Trophoblast cell (in vitro differentiated cells and primary cell): ENCODE data around the gene LPP.
A peak's percentile ranks its signal among the peaks of the same experiment; 100 is the strongest.

ENCODE experiments used
- DNase-seq, 2 donors: peaks; one replicate each; pipeline ENCODE4 v3.0.0-alpha.2; 2016
- H2AFZ ChIP-seq: 2 replicates; pipeline ENCODE4 v1.6.1; 2013; ENCODE audit warnings: low read length, moderate library complexity, mild to moderate bottlenecking; ENCODE audit not compliant: insufficient read depth, poor library complexity
- H2AK5ac ChIP-seq: 2 replicates; pipeline ENCODE4 v1.6.1; 2013; ENCODE audit warnings: mild to moderate bottlenecking, low read length
- H2BK120ac ChIP-seq: 2 replicates; pipeline ENCODE4 v1.6.1; 2013; ENCODE audit warnings: low read length, mild to moderate bottlenecking, moderate library complexity; ENCODE audit not compliant: insufficient read depth, poor library complexity
- H2BK12ac ChIP-seq: 2 replicates; pipeline ENCODE4 v1.6.1; 2013; ENCODE audit warnings: mild to moderate bottlenecking, low read length, moderate library complexity
- H2BK5ac ChIP-seq: 2 replicates; pipeline ENCODE4 v1.6.1; 2013; ENCODE audit warnings: low read length, low read depth, moderate library complexity, mild to moderate bottlenecking; ENCODE audit not compliant: poor library complexity
- H3K14ac ChIP-seq: 2 replicates; pipeline ENCODE4 v1.6.1; 2013; ENCODE audit warnings: mild to moderate bottlenecking, low read length
- H3K18ac ChIP-seq: 2 replicates; pipeline ENCODE4 v1.6.1; 2013; ENCODE audit warnings: mild to moderate bottlenecking, low read length
- H3K23ac ChIP-seq: 2 replicates; pipeline ENCODE4 v1.6.1; 2013; ENCODE audit warnings: low read length
- H3K27ac ChIP-seq: 2 replicates; pipeline ENCODE4 v1.5.1; 2013; ENCODE audit warnings: low read depth, mild to moderate bottlenecking, inconsistent platforms, low read length, moderate library complexity
- H3K27me3 ChIP-seq: 2 replicates; pipeline ENCODE4 v1.6.1; 2013; ENCODE audit warnings: inconsistent platforms, mild to moderate bottlenecking, low read length, moderate library complexity; ENCODE audit not compliant: insufficient read depth
- H3K36me3 ChIP-seq, 2 experiments: 1 replicate in 1 of 2; 2 replicates in 1 of 2; pipeline ENCODE4 v1.6.1; 2013; ENCODE audit warnings: low read length in 2 of 2, mild to moderate bottlenecking in 2 of 2, moderate library complexity in 1 of 2; ENCODE audit not compliant: insufficient read depth in 2 of 2, control insufficient read depth in 1 of 2
- H3K4ac ChIP-seq: 2 replicates; pipeline ENCODE4 v1.6.1; 2013; ENCODE audit warnings: low read depth, mild to moderate bottlenecking, low read length, moderate library complexity
- H3K4me1 ChIP-seq, 2 experiments: 1 replicate in 1 of 2; 2 replicates in 1 of 2; pipeline ENCODE4 v1.6.1; 2013; ENCODE audit warnings: low read length in 2 of 2, mild to moderate bottlenecking in 2 of 2, moderate library complexity in 1 of 2; ENCODE audit not compliant: insufficient read depth in 2 of 2, control insufficient read depth in 1 of 2
- H3K4me2 ChIP-seq: 2 replicates; pipeline ENCODE4 v1.6.1; 2013; ENCODE audit warnings: inconsistent platforms, mild to moderate bottlenecking, low read length, moderate library complexity
- H3K4me3 ChIP-seq: 2 replicates; pipeline ENCODE4 v1.5.1; 2013; ENCODE audit warnings: mild to moderate bottlenecking, low read depth, low read length, inconsistent platforms
- H3K79me1 ChIP-seq: one replicate; pipeline ENCODE4 v1.6.1; 2013; ENCODE audit warnings: low read length
- H3K79me2 ChIP-seq: 2 replicates; pipeline ENCODE4 v1.6.1; 2013; ENCODE audit warnings: low read length, mild to moderate bottlenecking; ENCODE audit not compliant: control insufficient read depth, insufficient read depth, poor library complexity
- H3K9ac ChIP-seq: 2 replicates; pipeline ENCODE4 v1.6.1; 2013; ENCODE audit warnings: mild to moderate bottlenecking, low read length
- H3K9me3 ChIP-seq: 2 replicates; pipeline ENCODE4 v1.6.1; 2013; ENCODE audit warnings: low read depth, mild to moderate bottlenecking, control low read depth, inconsistent platforms, low read length; ENCODE audit not compliant: insufficient read depth
- H4K12ac ChIP-seq: 2 replicates; pipeline ENCODE4 v1.6.1; 2013; ENCODE audit warnings: low read depth, mild to moderate bottlenecking, low read length, moderate library complexity
- H4K8ac ChIP-seq: 2 replicates; pipeline ENCODE4 v1.6.1; 2013; ENCODE audit warnings: low read depth, mild to moderate bottlenecking, low read length, moderate library complexity
- H4K91ac ChIP-seq: one replicate; pipeline ENCODE4 v1.6.1; 2013; ENCODE audit warnings: low read depth, mild to moderate bottlenecking, low read length, moderate library complexity
- WGBS: extraction: QIAGEN DNeasy Blood & Tissue Kit; methylation state at CpG from one replicate; pipeline ENCODE4 v1.1.7; 2013; ENCODE audit warnings: missing lambda C conversion rate; ENCODE audit not compliant: insufficient read length, insufficient coverage; ENCODE audit errors: extremely low coverage; 5-methylcytosine and 5-hydroxymethylcytosine counted together

LPP gene

DNA sequence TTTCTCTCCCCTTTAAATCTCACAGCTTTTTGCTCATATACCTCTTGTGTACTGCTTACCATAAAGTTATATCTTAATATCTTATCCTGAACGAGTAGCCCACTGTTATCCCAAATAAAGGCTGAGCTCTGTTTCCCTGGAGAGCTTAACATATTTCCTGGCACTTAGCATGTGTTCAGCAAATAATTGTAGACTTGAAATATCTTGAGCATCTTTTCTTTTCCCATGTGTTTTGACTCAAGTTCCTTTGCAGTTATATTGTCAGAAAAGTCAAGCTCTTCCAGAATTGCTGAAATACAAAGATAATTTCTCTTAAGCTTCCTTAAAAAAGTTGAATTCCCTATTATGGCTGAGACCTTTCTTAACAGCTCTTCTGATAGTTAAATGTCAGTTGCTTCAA, 150.5 kb downstream of the LPP start:
- Histone ChIP-seq H2BK5ac (no peak overlapping the region), H3K4me3 (no peak overlapping the region), H4K12ac (no peak overlapping the region), H4K91ac (no peak overlapping the region), H3K23ac (no peak overlapping the region), H2AK5ac (no peak overlapping the region), H3K4ac (no peak overlapping the region), H2BK12ac (no peak overlapping the region), H2BK120ac (no peak overlapping the region), H2AFZ (no peak overlapping the region), H3K14ac (no peak overlapping the region), H3K79me1 (no peaks in the 10 kb centered on the region), H3K79me2 (no peaks in the 10 kb centered on the region), H3K9ac (no peak overlapping the region), H3K4me1 (peaks cover 0 to 2% of the 10 kb centered on the region in 2 experiments), H3K27ac (no peak overlapping the region), H4K8ac (no peak overlapping the region), H3K27me3 (no peaks in the 10 kb centered on the region), H3K4me2 (no peak overlapping the region), H3K18ac (no peak overlapping the region), H3K36me3 (no peaks in the 10 kb centered on the region), H3K9me3 (no peaks in the 10 kb centered on the region)
- no CpG with 5 or more reads among the region's 1 CpG for WGBS
- DNase-seq, result no peak

- Histone ChIP-seq H2AFZ (no peak overlapping the region), H3K14ac (no peak overlapping the region), H4K8ac (no peak overlapping the region), H3K27me3 (no peaks in the 10 kb centered on the region), H2BK12ac (no peak overlapping the region), H3K4me2 (no peak overlapping the region), H3K79me2 (no peaks in the 10 kb centered on the region), H3K36me3 (no peaks in the 10 kb centered on the region), H4K12ac (no peak overlapping the region), H3K27ac (no peak overlapping the region), H2BK5ac (no peak overlapping the region), H3K4ac (no peak overlapping the region), H4K91ac (no peak overlapping the region), H3K79me1 (no peaks in the 10 kb centered on the region), H3K4me1 (no peaks in the 10 kb centered on the region), H3K9ac (no peak overlapping the region), H3K4me3 (no peak overlapping the region), H2BK120ac (no peak overlapping the region), H2AK5ac (no peak overlapping the region), H3K9me3 (no peaks in the 10 kb centered on the region), H3K18ac (no peak overlapping the region), H3K23ac (no peak overlapping the region)
- no CpG with 5 or more reads among the region's 2 CpGs for WGBS
- no peak for DNase-seq
These were observed 151.3 kb downstream of the LPP start for GRCh38 chr3:188305220-188305619.

DNA sequence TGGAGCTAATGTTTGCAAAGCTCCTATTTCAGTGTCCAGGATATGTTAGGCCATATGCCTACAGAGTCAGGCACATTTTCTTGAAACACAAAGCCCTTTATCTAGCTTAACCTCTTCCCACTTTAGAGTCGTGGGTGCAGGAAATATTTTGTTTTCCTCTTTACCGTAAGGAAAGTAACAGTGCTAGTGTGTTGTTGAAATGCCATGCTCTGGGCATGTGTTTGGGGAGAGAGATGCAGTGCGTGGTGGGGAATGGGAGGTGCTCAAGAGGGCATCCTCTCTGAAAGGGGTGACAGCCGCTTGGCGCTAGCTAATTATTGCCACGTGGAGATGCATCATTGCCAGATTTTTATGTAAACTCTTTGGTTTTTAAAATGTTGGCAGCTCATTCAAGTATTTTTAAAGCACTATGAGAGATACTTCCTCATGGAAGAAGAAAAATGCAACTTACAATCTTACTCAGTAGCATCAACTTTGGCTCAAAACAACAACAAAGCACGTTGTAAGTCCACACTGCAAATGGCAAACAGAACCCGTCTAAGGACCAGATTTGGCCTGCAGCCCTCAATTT, 152.6 kb downstream of the LPP start:
- H3K18ac ChIP-seq, result no peak overlapping the region
- H3K9me3 ChIP-seq, result no peaks in the 10 kb centered on the region
- no peaks in the 10 kb centered on the region for H3K79me2 ChIP-seq
- H3K27ac ChIP-seq, result no peak overlapping the region
- no peak for DNase-seq
- H2BK12ac ChIP-seq, result no peak overlapping the region
- no peak overlapping the region for H2BK120ac ChIP-seq
- no peaks in the 10 kb centered on the region for H3K27me3 ChIP-seq
- no peak overlapping the region for H2AFZ ChIP-seq
- H3K4ac ChIP-seq, result no peak overlapping the region
- no peak overlapping the region for H3K4me2 ChIP-seq
- H2AK5ac ChIP-seq, result no peak overlapping the region
- no peak overlapping the region for H4K12ac ChIP-seq
- no peaks in the 10 kb centered on the region for H3K36me3 ChIP-seq
- no peak overlapping the region for H2BK5ac ChIP-seq
- H4K91ac ChIP-seq, result no peak overlapping the region
- no CpG with 5 or more reads among the region's 8 CpGs for WGBS
- H3K23ac ChIP-seq, result no peak overlapping the region
- H3K79me1 ChIP-seq, result no peaks in the 10 kb centered on the region
- no peak overlapping the region for H3K9ac ChIP-seq
- H4K8ac ChIP-seq, result no peak overlapping the region
- no peaks in the 10 kb centered on the region for H3K4me1 ChIP-seq
- H3K14ac ChIP-seq, result no peak overlapping the region
- H3K4me3 ChIP-seq, result no peak overlapping the region

DNA sequence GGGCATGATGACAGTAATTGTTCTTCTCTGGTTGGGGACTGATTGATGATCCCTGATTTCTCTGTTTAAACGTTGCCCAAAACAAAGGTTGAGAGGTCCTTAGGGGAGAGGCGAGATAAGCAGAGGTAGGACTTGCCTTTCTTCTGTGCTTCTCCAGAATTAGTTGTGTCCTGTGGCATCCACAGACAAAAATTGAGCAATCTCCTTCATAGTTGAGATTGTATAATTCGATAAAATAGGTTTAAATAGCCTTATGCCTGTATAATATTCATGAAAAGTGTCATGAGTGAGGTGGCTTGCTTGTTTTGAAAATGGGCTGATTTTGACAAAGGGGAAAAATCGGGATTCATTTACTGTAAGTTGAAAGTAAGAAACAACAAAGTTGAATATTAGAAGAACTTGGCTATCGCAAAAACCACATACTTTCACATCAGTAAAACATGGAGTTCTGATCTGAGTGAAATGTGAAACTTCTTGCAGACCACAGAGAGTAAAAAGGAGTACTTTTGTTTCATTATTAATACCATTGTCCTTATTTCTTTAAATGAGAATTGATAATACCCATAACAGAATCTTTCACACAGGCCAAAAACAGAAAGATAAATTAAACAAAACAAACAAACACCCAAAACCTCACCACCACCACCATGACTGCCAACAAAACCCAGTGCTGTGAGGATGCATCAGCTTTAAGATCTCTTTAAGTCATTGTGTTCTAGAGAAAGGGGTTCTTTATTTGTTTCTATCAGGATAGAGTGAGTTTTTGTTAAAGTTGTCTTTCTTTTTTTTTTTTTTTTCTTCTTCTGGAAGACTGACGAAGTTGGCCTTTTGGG, 155.7 kb downstream of the LPP start:
- H2BK5ac ChIP-seq, result no peak overlapping the region
- H3K4ac ChIP-seq, result no peak overlapping the region
- DNase-seq, result peak in 1 of 2 donors; percentile 51
- H3K79me1 ChIP-seq, result no peaks in the 10 kb centered on the region
- H3K4me3 ChIP-seq, result no peak overlapping the region
- WGBS, result no CpG with 5 or more reads among the region's 6 CpGs
- no peak overlapping the region for H2BK120ac ChIP-seq
- no peak overlapping the region for H3K14ac ChIP-seq
- no peak overlapping the region for H2AFZ ChIP-seq
- H3K9me3 ChIP-seq, result no peaks in the 10 kb centered on the region
- no peak overlapping the region for H3K23ac ChIP-seq
- H2AK5ac ChIP-seq, result no peak overlapping the region
- H3K9ac ChIP-seq, result no peak overlapping the region
- no peak overlapping the region for H2BK12ac ChIP-seq
- H3K36me3 ChIP-seq, result no peaks in the 10 kb centered on the region
- no peak overlapping the region for H4K91ac ChIP-seq
- no peak overlapping the region for H3K4me2 ChIP-seq
- H4K12ac ChIP-seq, result no peak overlapping the region
- H4K8ac ChIP-seq, result no peak overlapping the region
- H3K79me2 ChIP-seq, result no peaks in the 10 kb centered on the region
- H3K27ac ChIP-seq, result no peak overlapping the region
- no peak overlapping the region for H3K18ac ChIP-seq
- no peaks in the 10 kb centered on the region for H3K4me1 ChIP-seq
- no peaks in the 10 kb centered on the region for H3K27me3 ChIP-seq
